Activated CD4-positive, alpha-beta T cell treated with anti-CD3 and anti-CD28 coated beads, Interleukin-2, amount 10 ng/mL, durations not matched to agents 24 days and 14 days (primary cell): ENCODE results near the gene PEX14. TPM values are rescaled to one million over a fixed set of nuclear protein-coding genes. Genes with fewer than 3 reads are reported as not detected.

Experiments used
- DNase-seq: peaks from one replicate; pipeline ENCODE4 v3.0.0; 2022
- H3K27ac Mint-ChIP-seq: one replicate; pipeline ENCODE4 v1.8.0; 2022; ENCODE audit warnings: mild to moderate bottlenecking, mixed read lengths
- H3K27me3 Mint-ChIP-seq: one replicate; pipeline ENCODE4 v1.8.0; 2022; ENCODE audit warnings: mixed read lengths
- H3K36me3 Mint-ChIP-seq: one replicate; pipeline ENCODE4 v1.8.0; 2022; ENCODE audit warnings: low read depth, mild to moderate bottlenecking, mixed read lengths
- H3K4me1 Mint-ChIP-seq: one replicate; pipeline ENCODE4 v1.8.0; 2021; ENCODE audit warnings: mixed read lengths
- H3K4me3 Mint-ChIP-seq: one replicate; pipeline ENCODE4 v1.8.0; 2022; ENCODE audit warnings: mild to moderate bottlenecking, moderate library complexity, mixed read lengths
- H3K9me3 Mint-ChIP-seq: one replicate; pipeline ENCODE4 v1.8.0; 2021; ENCODE audit warnings: mixed read lengths
- intact Hi-C: fragments of 100-400 bp; cut with micrococcal nuclease; formaldehyde crosslinking; loops from one replicate; pipeline ENCODE4 v1.15.1; 2023
- total RNA-seq: library from RNA; stranded (reverse); gene quantifications from 2 replicates; pipeline ENCODE4 v1.2.3, GENCODE V29; 2022

PEX14 gene
- total RNA-seq, 1 donor from 2014 or later = 21.6 TPM

GRCh38 chr1:10678402-10678801 lies 203.7 kb downstream of the PEX14 start:
- DNase-seq = no peak
- no peaks in the 10 kb centered on the region for H3K4me1 Mint-ChIP-seq
- H3K36me3 Mint-ChIP-seq = no peaks in the 10 kb centered on the region
- H3K9me3 Mint-ChIP-seq = no peaks in the 10 kb centered on the region
- no peak overlapping the region for H3K4me3 Mint-ChIP-seq
- H3K27ac Mint-ChIP-seq = no peak overlapping the region
- no peaks in the 10 kb centered on the region for H3K27me3 Mint-ChIP-seq
- intact Hi-C loops = no loop called here

- Mint-ChIP-seq H3K36me3 (no peaks in the 10 kb centered on the region), H3K27me3 (no peaks in the 10 kb centered on the region), H3K9me3 (no peaks in the 10 kb centered on the region), H3K27ac (no peak overlapping the region), H3K4me1 (no peaks in the 10 kb centered on the region), H3K4me3 (no peak overlapping the region)
- intact Hi-C loops = no loop called here
- no peak for DNase-seq
Observed at GRCh38 chr1:10678852-10679251, 204.1 kb downstream of the PEX14 start.

GRCh38 chr1:10679496-10680220 lies 204.9 kb downstream of the PEX14 start:
- no peak for DNase-seq
- Mint-ChIP-seq H3K36me3 (no peaks in the 10 kb centered on the region), H3K4me1 (no peaks in the 10 kb centered on the region), H3K4me3 (no peak overlapping the region), H3K27me3 (no peaks in the 10 kb centered on the region), H3K9me3 (no peaks in the 10 kb centered on the region), H3K27ac (no peak overlapping the region)
- intact Hi-C loops = no loop called here

Other genes with a start within 250 kb of the PEX14 start
- 142 and 144 TPM in 2 replicates for gene PGD, start 75.9 kb upstream of the PEX14 start, total RNA-seq
- 18.8 and 25.1 TPM in 2 replicates for gene CENPS, start 44.5 kb upstream of the PEX14 start, total RNA-seq
- 0.40 and 0.52 TPM in 2 replicates for gene CORT, start 24.9 kb upstream of the PEX14 start, total RNA-seq
- gene DFFA, start 2.4 kb upstream of the PEX14 start, total RNA-seq = 57.4 and 58.2 TPM in 2 replicates